ENCODE measurements around the gene BORCS5.

The BORCS5 gene

DNA sequence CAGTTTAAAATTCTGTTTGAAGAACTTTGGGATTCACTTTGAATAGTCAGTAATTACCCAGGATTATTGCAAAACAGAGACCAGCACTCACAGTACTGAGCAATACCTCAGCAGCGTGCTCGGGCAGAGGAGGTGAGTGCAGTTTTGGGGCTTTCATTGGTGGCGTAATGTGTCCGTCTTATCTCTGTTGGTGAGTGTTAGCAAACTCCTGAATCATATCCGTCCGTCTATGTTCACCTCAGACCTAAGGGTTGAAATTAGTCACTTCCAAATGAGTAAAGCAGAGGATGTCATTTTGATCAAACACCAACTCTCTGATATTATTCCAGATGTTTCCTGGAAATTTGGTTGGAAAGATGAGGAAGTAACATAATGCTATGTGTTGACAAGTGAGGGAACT, 82.8 kb downstream of the BORCS5 start:
- no peak for DNase-seq

DNA sequence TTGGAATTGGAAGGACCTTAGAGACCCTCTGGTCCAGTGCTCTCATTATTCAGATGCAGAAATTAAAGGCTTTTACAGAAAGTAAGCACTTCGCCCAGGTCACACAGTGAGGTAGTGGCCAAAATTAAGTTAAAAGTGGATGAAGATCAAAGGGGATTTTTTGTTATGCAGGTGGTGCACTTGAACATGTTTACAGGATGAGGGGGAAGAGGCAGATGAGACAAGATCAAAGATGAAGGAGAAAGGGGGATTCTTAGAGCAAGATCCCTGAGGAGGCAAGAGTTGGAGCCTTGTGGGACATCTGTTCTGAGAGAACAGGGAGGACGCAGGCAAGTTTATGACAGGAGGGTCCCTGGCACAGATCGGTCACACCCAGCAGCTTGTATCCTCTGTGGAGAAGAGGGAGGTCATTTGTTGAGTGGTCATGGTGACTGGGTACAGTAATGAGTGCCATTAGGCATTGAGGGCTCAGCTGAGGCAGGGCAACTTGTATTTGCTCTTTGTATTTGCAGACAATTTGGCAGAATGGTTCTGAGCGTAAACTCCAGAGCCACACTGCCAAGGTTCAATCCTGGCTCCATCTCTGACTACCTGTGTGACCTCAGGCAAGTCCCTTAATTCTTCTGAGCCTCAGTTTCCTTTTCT, 84.0 kb downstream of the BORCS5 start:
- no peak for DNase-seq

DNA sequence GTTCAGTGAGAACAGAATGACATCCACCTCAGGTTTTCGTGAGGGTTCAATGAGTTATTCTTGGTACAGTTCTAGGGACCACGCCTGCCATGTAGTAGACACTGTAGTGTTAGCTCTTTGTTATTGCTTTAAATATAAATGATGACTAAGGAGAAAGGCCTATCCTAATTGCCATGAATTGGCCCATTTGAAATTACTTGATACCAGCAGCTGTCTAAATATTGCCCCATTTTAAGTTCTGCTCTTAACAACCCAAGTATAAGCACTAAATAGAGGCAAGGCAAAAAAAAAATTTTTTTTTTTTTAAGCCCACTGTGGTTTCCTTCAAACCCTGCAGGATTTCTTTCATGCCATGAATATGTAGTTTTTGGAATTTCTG, 84.5 kb downstream of the BORCS5 start:
- no peak for DNase-seq

DNA sequence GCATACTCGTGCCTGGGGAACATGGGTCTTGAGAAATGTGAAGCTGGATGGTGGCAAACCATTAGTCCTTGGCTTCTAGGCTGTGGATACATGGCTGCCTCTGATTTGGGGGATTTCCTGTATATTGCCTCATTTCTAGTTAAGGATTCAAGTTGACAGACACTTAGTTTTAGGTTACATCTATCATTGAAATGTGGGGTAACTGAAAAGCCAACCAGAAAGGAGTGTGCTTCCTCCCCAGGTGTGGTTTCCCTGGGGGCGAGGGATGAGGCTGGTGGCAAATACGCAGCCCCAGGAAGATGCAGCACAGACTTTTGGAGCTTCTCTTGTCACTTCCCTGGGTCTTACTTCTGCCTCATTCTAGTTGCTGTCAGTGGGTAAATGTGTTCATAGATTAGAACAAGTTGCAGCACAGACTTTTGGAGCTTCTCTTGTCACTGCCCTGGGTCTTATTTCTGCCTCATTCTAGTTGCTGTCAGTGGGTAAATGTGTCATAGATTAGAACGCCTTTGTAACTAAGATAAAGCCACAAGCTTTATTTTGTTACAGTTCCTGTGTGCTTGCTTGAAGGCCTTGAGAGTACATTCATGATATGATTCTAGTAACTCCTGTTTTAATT, 85.1 kb downstream of the BORCS5 start:
- DNase-seq: no peak

DNA sequence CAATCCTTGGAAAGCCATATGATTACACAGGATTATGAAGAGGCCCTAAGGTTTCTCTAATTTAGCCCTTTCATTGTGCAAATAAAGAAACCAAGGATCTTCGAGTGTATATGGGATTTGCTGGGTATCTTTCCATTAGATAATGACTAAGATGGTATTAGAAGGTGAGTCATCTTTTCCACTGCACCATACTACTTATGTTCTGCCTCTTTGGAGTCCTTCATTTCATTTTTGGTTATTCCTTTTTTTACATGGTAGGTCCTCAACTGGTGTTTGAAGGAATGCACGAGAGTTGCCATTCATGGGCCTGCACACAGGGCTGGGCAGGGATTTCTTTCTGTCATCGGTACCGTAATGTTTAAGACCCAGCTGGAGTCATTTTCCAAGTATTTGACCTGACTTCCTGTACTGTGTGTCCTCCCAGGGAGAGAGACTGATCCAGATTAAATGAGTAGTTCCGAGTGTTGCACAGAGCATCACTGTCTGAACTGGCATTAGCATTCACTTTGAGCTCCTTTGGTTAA, 85.7 kb downstream of the BORCS5 start:
- no peak for DNase-seq

DNA sequence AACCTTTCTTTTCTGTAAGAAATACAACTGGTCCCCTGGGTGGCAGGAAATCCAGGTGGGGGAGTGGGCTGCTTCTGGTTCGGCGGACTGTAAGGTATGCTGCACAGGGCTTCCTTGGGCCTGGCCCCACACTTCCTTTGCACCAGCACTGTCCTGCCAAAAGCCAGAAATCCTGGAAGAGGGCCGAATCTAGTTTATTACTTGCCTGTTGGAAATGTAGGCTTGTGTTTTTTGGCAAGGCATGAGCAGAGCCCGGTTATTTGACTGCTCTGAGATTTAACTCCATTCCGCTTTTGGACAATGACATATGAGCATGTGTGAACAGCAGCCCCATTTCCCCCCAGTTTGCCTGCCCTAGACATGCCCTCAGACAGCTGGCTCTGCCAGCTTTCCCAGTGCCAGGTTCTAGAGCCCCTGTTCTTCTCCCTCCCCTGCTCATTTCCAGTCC, 86.6 kb downstream of the BORCS5 start:
- DNase-seq: no peak

DNA sequence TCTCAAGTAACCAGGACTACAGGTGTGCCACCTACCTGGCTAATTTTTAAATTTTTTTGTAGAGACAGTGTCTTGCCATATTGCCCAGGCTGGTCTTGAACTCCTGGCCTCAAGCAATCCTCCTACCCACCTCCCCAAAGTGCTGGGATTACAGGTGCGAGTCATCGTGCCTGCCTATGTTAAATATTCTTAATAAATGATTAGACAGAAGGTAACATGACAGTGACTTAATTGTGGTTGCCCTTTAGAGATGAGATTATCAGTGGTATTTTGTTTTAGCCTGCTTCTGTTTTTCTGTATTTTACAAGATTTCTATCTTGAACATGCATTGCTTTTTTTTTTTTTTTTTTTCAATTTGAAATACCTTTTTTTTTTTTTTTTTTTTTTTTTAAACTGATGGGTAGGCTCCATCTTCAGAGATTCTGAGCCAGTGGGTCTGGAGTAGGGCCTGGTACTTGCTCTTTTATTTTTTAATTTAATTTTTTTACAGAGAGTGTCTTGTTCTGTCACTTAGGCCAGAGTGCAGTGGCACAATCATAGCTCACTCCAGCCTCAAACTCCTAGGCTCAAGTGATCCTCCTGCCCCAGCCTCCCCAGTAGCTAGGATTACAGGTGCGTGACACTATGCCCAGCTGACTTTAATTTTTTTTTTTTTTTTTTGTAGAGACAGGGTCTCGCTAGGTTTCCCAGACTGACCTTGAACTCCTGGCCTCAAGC, 88.4 kb downstream of the BORCS5 start:
- DNase-seq: no peak

DNA sequence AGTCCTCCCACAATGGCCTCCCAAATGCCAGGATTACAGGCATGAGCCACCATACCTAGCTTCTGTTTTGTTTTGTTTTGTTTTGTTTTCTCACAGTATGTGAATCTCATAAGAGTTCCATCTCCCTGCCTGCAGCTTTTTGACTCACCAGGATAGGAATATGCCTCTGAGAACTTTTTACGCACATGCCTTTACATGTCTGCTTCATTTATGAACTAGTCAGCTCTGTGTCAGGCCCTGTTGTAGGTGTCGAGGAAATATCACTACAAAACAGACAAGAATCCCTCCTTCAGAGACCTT, 89.0 kb downstream of the BORCS5 start:
- DNase-seq: no peak

DNA sequence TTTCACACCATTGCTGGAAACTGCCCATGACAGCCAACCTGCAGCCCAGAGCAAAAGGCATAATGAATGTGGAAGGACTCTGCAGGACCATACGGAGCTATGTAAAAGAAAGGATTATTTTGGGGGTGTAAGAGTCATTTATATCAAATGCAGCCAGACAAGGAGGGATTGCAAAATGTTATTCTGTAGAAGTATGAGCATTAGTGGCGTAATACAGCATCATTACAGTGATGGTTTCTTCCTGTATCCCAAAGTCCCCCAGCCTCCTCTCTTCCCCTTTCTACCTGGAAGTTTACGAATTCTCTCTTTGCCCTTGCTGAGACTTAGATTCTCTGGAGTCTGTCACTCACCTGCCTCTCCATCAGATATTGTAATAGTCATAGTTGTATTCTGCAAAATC, 89.9 kb downstream of the BORCS5 start:
- no peak for DNase-seq

DNA sequence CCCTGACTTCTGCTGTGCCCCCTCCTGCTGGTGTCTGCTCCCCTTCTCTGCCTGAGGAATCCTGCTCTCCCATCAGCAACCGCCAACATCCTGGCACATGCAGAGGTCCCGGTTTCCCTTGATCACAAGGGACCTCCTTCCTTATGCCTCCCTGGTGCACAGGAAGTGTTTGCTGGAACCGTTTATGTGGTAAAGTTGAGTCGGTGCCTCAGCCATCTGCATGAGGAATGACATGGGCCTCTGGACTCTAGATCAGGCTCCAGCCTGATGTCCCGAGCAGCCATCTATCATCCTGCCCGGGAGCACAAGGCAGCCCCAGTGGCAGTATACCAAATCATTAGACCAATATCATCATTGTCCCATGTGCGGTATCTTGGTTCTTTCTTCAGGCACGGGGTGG, 90.4 kb downstream of the BORCS5 start:
- DNase-seq: no peak

DNA sequence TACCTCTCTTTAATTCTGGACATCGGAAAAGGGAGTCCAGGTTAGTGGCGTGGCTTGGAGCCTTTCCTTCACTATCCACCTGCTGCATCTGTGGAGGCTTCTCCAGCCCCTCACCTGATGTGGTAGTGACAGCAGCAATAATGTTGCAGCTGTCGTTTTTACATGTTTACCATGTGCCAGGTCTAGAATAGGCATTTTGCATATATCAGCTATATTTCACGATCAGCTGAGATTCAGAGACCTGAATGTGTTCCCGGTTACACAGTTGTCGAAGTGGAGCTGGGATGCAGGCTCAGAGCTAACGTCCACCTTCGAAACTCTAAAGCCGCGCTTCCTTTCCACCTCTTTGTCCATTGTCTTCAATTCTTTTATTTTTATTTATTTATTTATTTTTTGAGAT, 91.0 kb downstream of the BORCS5 start:
- DNase-seq: no peak

DNA sequence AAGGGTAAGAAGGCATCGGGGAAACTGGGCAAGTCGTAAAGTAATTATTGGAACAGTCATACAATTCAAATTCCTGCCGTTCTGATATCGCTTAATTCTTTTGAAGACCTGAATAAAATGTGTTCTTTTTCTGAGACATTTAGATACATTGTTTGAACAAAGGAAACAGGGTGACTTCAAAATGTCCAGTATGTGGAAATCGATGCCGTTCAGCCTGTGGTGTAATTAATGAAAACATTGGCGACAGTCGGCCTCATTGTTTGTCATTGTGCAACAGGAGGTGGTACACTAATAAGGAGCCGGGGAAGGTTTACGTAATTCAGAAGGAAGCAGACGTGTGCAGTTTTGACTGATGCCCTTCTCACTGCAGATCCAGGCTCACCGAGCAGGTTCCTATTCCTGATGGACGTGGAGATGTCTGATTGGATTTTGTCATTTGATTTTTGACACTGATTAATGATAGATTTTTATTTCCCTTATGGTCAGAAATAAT, 92.7 kb downstream of the BORCS5 start:
- no peak for DNase-seq

DNA sequence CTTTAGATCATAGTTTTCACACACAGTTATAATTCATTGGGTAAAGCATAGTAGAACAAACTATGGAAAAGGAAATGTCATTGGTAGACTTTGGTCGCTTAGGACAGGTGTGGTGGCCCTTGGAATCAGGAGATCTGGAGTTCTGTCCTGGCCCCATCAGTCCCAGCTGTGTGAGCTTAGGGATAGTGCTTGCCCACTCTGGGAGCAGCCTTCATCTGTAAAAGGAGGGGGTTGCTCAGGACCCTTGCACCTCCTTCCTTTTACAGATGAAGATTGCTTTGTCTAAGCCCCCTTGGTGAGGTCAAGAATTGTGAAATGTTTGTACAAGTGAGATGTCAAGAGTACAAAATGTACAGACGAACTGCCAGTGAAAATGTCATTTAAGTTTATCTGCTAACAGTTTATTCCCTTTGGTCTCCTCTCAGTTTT, 93.2 kb downstream of the BORCS5 start:
- DNase-seq: no peak

DNA sequence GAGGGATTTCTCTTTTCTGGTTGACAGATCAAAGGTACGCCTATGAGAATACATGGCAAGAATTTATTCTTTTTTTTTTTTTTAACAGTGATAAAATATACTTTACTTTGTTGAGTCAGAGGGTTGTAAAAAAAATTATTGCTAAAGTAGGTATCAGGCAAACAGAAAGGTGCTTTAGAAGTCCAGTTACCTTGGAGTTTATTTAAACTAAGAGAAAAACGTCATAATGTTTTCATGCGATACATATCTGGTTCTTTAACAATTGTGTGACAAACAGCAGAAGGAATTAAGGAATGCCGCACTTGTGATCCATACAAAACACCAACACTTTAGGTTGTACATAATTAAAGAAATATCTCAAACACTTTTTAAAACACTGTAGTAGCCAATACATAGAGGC, 94.2 kb downstream of the BORCS5 start:
- no peak for DNase-seq

DNA sequence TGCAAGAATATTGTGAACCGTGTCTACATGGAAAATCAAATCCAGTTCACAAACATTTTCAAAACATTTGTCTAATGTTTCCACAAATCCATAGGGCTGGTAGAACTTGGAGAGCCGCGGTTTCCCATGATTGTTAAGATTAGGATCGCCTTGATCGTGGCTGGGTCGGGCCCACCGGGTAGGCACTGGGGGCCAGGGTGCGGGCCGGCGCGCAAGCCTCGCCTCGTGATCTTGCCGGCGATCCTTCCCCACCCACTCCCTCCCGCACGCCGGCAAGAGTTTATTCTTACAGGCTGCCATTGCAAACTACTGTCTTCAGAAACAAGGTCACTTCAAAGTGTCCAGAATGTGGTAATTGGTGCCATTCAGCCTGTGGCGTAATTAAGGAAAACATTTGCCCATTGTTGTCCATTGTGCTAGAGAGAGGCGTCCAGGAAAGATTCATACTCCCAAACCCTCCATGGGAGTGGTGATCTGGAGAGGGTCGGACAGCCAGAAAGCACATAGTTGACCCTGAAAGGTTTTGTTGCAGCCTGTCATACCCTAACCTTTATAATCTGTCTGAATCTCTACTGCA, 95.5 kb downstream of the BORCS5 start:
- no peak for DNase-seq

DNA sequence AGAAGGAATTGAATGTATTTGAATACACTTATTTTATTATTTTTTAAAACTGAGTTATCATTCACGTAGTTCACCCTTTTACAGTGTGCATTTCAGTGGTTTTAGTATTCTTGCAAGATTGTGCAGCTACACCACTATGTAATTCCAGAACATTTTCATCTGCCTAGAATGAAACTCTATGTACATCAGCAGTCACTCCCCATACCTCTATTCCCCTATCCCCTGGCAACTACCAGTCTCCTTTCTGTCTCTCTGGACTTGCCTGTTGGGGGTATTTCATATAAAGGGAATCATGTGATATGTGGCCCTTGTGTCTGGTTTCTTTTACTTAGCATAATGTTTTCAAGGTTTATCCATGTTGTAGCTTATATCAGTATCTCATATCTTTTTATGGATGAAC, 96.8 kb downstream of the BORCS5 start:
- DNase-seq: no peak

DNA sequence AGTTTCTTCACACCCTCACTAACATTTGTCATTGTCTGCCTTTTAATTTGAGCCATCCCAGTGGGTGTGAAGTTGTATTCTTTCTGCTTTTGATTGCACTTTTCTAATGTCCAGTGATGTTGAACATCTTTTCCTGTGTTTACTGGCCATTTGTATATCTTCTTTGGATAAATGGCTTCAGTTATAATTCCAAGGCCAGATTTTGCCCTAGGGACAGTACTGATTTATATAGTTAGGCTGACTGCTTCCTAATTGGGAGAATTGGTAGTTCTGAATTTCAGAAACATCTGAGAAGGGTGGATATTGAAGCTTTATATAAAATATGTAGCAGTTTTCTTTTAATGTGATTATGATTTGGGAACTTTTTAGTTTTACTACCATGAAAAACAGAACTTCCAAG, 97.4 kb downstream of the BORCS5 start:
- DNase-seq: no peak

DNA sequence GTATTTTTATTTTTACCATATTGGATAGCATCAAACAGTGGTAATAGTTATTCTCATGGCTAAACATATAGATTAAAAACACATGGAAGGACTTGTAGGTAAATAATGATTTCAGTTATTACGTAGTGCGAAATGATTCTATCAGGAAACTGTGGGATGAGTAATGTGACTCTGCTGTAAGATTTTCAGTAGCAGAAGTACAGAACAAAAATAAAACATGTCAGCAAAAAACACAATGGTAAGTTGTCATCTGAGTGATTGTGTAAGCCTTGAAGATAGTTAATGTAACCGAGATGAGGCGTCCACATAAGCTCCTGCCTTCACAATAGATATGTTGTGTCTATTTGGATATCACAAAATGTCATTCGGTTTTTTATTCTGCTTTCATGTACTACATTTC, 99.8 kb downstream of the BORCS5 start:
- no peak for DNase-seq

DNA sequence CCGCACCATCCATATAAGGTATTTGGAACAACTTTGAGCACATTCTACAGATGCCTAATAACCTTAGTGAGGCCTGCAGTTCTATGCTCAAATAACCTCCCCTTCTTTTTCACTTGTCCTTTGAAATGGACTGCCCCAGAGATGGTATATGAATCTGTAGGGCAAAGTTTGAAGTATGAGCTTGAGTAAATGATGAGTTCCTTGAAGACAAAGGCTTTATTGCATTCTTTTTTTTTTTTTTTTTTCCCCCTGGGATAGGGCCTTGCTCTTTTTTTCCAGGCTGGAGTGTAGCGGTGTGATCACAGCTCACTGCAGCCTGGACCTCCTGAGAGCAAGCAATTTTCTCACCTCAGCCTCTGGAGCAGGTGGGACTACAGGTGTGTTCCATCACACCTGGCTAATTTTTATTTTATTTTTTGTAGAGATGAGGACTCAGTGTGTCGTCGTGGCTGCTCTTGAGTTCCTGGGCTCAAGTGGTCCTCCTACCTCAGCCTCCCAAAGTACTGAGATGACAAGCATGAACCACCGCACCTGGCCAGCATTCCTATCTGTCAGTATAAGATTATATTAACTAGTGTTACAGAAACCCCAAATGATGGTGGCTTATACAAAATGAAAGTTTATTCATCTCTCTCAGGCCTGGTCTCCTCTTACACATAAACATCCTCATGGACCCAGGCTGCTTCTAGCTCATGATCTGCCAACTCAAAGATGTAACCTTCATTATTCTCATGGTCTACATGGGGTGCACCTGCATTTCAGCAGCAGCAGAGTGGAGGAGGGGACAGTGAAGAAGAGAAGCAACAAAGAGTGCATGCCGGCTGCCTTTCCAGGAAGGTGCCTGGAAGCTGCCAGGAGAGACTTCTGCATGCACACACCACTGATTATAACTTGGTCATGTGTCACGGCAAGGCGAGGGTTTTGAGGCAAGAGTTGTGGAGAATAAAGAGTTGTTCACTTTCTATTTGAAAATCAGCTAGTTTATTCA, 104.4 kb downstream of the BORCS5 start:
- no peak for DNase-seq

DNA sequence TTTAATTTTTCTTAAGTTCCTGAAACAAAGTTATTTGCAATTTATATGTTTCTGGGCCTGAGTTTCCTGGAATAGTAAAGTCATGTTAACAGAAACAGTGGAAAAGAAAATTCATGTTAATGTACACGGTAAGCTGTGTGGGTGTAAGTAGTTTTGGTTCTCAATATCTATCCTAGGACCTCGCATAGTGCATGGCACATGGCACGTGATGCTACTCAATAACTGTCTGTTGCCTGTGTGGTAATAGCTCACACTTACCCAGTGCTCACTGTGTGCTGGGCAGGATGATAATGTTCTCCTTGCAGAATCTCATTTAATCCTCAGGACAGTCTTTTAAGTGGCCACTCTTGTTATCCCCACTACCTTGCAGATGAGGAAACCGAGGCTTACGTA, 105.0 kb downstream of the BORCS5 start:
- DNase-seq: no peak

DNA sequence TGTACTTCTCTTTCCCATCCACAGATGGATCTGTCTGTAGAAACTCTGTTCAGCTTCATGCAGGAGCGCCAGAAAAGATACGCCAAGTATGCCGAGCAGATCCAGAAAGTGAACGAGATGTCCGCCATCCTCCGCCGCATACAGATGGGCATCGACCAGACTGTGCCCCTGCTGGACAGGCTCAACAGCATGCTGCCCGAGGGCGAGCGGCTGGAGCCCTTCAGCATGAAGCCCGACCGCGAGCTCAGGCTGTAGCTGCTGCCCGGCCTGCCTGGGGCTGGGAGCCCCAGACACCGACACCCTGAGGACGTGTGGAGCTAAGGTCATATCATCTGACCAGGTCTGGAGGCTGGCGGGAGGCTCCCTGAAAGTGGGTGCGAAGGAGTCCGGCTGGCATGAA, 108.6 kb downstream of the BORCS5 start:
- no peak for DNase-seq

DNA sequence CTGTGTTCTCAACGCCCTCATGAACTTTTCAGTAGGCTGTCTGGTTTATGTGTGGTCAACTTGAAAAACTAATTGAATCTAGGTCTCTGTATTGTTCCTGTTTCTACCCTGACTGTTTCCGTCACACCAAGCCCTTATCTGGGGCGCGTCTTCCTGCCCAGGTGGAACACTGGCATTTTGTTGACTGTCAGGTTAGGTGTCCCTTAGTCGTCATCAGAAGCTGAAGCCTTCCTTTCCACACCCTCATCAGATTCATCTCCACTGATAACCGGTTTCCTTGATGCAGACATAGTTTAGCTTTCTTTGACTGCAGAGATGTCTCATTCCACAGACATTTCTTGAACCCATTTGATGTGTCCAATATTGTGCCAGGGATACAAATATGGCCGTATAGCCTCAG, 109.3 kb downstream of the BORCS5 start:
- DNase-seq: no peak

DNA sequence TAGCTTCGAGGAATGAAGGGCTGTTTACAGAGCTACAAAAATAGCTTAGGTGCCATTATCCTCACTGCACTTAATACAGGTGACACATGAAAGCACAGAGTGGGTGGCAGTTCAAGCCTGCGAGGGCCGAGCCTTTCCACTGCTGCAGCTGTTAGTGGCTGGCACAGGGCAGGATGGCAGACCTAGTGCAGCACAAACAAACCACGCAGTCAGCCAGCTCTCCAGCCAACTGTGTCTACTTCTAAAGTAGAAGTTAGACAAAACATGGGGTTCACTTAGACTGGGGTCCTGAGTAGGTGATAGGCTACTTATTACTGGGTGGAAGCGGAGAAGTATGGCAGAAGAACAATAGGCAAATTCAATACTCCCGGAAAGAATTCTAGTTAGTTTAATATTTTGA, 110.4 kb downstream of the BORCS5 start:
- no peak for DNase-seq
